COLO668 (cell line): ENCODE measurements around the gene BBS12.

Experiments used
- DNase-seq: peaks from one replicate; lab custom pipeline; 2025; ENCODE audit not compliant: unreplicated experiment; lab: John Stamatoyannopoulos, UW

The BBS12 gene

DNA sequence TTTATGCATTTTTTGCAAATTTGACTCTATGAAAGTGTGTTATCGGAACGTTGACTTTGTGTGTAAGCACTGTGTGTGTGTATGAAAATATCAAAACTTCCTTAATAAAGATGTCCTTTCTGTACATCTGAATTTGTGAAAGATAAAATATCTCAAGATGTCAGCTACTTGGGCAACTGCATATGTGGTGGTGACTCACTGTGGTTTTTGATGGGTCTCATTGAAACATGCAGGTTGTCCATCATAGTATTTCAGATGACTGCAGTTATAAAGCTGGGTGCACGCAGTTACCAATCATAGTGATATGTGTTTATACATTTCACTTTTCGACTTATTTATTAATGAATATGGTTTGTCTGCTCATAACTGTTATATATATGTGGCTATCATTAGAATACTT lies 19.7 kb upstream of the BBS12 start:
- DNase-seq, result no peak

DNA sequence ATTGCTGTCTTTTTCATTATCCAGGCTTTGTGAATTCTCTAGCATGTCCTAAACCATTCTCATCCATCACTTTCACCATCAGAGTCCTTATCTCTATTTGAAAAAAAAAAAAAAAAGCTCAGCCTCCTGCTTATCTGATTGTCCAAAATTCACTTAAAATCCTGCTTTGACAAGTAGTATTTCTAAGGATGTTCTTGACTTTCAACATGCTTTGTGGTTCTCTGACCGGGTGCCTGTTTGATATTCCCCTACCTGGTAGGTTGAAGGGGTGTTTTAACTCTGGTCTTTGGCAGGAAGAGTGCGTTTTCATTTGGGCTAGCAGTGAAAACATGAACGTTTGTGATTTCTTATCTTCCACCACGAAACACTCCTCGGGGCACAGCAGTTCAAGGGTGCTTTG lies 17.3 kb upstream of the BBS12 start:
- no peak for DNase-seq

DNA sequence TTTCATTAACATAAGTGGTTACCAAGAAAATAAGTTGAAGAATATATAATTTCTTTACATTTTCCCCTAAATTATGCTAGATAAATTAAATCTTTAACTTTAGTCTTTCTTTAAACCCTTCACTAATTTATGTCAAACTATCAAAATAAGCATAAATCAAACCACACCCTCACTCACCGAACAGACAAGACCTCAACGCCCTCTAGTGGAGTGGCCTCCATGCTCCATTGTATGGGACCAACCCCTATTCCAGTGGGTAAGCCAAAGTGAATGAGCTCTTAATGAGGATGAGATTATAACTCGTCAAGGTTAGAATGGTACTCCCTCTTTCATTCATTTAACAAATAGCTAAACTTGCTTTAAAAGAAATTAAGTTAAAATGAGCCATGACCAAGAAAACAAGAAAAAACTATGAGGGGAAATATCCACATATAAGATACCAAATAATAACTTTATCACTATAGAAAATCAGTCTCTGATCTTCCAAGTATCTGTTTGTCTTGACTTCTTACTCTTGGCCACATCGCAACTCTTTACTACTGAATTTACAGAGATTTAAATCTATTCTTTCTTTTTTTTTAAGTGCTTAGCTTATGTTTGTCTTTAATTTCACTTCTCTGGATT lies 15.6 kb upstream of the BBS12 start:
- peak; percentile 46 for DNase-seq

DNA sequence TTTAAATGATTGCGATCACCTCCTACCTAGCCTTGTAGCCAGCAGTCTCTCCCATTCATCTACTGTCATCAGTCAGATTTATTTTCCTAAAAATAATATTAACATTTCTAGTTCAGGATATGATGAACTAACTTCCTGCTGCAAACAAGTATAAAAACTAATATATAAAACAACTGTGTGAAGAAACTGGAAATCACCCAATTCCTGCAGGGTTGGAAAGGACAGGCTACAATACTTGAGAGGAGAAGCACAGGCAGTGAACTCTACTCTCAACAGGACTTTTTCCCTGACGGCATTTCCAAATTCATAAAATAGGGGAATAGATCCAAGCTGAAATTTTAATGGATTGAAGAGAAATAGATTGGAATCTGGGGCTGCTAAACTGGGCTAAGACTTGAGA lies 14.2 kb upstream of the BBS12 start:
- no peak for DNase-seq

DNA sequence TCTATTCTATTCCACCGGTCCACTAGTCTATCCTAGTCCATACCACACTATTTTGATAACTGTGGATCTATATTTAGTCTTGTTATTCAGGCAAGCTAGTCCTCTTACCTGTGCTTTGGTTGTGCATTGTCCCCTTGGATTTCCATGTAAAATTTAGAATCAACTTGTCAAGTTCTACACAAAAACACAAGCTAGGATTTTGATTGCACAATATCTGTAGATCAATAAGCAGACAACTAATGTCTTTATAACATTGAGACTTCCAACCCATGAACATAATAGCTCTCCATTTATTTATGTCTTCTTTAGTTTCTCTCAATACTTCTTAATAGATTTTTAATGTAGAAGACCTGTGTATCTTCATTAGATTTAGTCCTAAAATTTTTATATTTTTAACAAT lies 10.2 kb upstream of the BBS12 start:
- no peak for DNase-seq

DNA sequence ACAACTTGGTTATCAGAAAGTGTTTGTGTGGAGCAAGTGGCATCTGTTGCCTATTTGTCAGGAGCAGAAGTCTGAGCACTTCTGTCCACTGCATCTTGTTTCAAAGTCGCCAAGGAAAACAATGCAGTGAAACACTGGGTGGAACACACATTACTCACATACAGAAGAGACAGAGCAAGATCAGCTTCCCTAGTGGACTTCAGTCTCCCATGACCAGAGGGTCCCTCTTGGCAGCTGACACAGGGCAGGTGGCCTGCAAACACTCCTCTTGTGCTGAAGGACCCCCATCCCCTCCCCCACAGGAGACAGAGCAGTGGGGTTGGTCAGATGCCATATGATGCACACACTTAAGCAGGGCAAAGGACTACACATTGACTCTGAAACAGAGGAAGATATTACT lies 3.6 kb upstream of the BBS12 start:
- DNase-seq, result no peak

DNA sequence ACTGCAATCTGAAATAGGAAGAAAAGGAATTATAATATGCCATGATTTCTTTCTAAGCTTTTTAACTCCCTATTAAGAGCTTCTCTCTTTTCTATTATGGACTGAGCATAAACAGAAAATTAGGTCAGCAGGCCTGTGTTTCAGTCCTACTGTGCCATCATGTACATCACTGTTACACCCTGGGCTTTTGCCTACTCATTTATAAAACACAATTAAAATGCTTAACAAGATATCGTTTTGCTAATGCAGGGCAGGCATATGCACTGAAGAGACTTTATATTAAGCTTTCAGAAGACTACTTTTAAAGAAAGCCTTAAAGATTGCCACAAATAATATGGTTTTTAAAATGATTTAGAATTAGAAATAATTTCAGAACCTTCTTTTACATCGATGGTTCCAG lies 828 bp upstream of the BBS12 start:
- DNase-seq, result no peak

DNA sequence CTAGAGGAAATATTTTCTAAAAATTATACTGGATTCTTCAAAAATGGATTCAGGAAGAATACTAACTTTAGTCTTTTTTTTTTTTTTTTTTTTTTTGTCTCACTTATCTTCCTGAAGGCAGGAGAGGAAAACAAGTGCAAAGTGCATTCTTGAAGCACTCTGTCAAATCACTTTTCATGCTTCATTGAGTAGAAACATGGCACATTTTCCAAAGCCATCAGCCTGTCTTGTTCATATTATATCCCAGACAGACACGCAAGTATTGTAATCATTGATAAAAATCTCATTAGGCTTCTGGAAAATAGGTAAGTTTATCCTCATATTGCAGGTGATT lies 1.2 kb downstream of the BBS12 start:
- DNase-seq, result no peak

DNA sequence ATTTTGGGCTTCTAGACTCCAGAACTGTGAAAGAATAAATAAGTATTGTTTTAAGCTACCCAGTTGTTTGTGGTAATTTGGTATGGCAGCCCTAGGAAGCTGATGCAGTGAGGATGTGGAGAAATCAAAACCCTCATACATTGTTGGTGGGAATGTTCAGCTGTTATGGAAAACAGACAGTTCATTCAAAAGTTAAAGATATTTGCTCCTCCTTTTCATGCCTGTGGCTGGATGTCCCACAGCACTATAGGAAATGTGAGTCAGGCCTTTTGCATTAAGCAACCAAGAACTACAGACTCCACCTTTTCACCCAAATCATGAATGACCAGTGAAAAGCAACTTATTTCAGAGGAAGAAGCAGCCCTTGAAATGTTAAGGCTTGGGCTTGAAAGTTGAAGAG lies 6.7 kb downstream of the BBS12 start:
- DNase-seq, result no peak

DNA sequence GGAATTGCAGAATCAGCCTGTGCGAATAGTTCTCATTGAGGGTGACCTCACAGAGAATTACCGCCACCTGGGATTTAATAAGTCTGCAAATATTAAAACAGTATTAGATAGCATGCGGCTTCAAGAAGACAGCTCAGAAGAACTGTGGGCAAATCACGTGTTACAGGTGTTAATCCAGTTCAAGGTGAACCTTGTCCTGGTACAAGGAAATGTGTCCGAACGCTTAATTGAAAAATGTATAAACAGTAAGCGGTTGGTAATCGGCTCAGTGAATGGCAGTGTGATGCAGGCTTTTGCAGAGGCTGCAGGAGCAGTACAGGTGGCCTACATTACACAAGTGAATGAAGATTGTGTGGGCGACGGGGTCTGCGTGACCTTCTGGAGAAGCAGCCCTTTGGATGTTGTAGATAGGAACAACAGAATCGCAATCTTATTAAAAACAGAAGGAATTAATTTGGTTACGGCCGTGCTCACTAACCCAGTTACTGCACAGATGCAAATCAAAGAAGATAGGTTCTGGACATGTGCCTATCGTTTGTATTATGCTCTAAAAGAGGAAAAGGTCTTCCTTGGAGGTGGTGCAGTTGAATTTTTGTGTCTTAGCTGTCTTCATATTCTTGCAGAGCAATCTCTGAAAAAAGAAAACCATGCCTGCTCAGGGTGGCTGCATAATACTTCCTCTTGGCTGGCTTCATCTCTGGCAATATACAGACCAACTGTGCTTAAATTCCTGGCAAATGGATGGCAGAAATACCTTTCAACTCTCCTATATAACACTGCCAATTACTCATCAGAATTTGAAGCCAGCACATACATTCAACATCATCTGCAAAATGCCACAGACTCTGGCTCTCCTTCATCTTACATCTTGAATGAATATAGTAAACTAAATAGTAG lies 10.7 kb downstream of the BBS12 start:
- no peak for DNase-seq

DNA sequence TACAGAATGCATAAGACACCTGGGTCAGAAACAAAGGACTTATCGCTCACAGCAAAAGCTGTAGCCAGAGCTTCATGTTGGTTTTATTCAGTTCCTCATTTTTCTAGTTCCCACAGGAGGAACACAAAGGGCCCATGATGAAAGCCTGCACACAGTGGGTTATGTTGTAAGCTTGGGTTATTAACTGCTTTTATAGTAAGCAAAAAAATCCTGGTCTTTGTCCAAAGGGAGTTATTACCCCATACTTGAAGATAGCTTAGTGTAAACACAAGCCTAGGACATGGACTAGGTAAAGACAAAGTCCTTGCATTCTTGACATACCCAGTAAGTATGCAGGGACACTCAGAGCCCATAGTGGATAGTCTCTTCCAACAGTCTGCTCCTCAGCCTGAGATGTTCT lies 11.7 kb downstream of the BBS12 start:
- no peak for DNase-seq

DNA sequence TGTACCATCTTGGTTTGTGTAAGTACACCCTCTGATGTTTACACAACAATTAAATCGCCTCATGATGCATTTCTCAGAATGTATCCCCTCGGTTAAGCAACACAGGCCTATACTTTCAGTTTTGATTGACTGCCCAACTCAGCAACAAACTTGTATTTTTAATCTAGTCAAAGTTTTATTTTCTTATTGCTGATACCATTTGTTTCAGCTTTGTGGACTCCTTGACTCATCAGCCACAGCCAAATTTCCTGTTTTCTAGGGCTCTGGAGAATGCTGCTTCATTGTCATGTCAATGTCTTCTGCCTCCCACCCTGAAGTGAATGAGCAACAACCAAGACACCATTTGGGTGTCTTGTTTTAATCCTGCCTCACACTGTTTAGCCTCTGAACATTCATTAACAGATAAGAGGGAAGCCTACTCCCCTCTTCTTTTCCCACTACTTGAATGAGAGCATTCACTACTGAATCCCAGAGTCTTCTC lies 14.0 kb downstream of the BBS12 start:
- no peak for DNase-seq

DNA sequence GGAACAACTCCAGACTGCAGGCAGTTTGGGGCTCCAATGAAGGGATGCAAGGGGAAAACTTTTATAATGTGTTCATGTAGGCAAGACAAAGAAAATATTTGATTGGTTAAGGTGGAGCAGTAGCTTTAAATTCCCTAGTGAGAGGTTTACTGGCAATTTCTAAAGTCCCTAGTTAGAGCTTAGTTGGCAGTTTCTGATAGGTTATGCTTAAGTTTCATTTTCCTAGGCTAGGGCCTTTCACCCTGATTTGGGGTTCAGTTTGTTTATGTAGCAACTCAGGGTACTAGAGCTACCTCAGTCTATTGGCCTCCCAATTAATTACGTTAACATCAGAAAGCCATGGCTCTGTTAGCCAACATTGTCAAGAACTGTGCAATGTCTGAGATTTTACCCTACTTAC lies 14.6 kb downstream of the BBS12 start:
- no peak for DNase-seq

DNA sequence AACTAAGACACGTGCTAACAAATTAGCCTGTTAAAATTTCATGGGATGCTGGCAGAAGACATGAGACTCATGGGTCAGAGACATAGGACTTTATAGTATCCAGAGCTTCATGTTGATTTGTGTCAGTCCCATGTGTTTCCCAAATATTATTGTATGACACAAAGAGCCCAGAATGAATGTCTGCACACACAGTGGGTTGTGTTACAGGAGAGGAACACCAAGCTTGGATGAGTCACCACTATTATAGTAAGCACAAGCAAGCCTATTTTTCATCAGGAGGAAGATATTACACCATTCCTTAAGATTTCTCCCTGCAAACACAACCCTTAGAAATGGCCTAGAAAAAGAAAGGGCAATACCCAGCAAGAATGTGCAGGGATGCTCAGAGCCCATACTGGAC lies 15.4 kb downstream of the BBS12 start:
- no peak for DNase-seq

DNA sequence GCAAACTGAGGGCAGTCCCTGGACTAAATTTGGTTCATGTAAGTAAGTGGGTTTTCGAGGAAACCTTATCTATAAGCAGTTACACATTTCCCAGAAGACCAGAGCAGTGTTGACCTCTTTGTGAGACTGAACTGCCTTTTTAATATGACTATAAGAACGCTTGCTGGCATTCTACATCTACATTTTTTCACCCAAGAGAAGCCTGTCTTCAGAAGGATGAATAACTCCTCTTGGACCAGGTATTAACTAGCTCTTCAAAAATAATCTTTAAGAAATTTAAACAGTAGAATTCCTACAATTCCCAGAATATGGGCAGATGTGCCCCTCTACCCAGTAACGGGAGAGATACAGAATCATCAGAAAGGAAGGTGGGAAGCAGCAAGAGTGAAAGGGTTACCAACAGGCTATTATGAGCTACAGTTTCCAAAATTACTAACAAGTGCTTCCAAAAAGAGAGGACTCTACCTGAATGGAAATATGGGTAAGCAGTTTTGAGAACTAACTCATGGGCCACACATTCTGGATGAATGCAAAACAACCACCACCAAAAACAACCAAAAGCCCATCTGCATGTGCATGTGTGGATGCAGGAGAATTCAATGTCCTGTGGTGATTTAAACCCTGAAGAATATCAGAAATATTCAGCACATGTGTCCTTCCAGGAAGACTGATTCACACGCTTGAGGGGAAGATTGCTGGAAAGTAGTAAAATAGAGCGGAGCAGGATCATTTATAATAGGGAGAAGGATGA lies 17.4 kb downstream of the BBS12 start:
- DNase-seq, result no peak

DNA sequence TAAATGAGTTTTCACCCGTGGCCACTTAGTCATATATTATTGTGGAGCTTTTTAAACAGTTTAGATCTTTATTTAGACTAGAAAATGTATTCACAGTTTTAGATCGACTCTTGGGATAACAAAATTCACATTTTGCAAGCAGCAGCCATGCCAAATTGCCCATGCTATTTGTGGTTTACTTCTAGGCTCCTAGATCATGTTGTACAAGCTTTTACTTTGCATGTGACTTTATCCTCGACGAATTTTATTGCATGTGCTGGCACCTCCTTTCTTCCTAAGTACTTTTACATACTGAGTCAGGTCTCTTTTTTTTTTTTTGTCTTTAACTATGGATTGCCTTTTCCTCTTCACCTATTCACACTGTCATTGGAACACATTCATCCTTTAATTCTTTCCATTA lies 23.2 kb downstream of the BBS12 start:
- DNase-seq, result no peak

DNA sequence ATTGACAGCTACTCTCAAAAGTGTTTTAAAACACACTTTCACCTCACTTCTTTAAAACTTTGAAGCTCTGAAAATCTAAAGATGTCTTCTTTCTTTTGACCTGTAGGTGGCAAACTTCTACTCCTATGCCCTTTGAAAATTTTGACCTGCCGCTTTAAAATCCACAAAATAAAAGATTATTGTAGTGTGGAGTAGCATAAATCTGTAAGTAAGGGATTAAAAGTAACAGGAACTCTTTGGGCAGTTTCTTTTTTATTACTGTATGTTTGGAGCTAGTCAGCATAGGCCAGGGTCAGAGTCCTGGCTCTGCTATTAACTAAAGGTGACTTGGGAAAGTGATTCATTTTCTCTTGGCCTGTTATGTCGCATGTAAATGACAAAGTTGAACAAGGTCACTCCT lies 25.5 kb downstream of the BBS12 start:
- no peak for DNase-seq

DNA sequence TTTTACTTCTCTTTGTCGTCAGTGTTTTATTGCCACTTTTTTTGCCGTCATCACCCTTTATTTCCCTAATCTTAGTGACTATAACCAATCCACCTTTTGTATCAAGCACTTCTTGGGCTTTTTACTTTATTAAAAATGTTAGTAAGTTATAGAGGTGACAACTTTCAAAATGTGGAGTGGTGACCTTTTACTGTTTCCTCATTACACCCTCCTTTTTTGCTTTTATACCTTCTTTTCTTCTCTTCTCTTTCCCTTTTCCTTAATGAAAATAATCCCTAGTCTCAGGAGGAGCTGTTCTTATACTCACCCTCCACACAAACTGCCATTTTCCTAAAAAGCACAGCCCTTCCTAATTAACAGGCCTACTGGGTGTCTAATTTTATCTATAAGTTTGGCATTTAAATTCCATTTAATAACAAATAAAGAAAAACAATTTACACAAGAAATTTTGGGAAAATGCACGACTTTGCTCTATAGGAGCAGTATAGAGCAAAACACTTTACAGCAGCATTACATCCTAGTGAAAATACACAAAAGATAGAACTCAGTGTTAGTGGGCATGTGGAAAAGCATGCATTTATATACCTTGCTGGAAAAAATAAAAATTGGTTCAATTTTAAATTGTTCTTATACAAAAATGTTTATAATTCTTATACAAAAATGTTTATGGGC lies 27.3 kb downstream of the BBS12 start:
- DNase-seq, result no peak

DNA sequence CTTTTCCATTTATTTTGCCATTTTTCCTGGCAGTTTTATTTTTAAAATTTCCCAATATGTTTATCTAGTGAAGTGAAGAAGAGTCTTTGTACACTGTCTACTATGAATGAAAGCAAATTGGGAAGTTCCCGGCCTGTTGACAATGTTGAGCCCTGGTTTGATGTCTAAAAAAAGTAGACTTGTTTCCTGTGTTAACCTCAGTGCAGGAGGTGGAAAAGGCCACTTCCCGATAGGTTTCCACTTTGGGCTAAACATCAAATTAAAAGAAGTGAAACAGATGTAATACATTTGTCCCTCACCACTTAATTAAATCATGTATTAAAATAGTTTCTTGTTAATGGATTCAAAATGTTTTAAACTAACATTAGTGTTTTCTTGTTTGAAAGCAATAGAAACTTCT lies 30.0 kb downstream of the BBS12 start:
- no peak for DNase-seq

DNA sequence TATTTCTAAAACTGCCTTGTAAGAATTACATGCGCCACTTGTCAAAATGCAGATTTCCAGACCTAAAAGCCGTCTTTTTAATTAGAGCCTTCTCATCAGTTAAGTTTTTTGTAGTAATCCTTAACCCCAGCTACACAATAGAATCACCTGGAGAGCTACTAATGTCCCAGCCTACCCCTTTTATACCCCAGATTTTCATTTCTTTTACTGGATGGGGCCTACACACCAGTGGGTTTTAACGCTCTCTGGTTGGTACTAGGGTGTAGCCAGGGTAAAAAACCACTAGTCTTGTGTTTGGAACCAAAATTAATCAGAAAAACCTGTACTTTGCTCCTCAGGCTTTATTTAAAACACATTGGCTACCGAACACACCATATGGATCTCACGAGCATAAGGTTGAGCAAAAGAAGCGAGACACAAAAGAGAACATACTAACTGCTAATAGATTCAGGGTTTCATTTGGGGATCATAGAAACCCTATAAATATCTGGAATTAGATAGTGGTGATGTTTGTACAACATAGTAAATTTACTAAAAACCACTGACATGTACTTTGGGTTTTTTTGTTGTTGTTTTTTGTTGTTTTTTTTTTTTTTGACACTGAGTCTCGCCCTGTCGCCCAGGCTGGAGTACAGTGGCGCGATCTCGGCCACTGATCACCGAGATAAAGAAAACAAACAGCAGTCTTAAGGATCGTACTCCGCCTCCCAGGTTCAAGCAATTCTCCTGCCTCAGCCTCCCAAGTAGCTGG lies 30.6 kb downstream of the BBS12 start:
- DNase-seq, result no peak
